ENCODE measurements around the gene CBLB. TPM values are rescaled to one million over a fixed set of nuclear protein-coding genes. Genes with fewer than 3 reads are reported as not detected.
"Not testable (repeated sequence)": the region's sequence is repeated elsewhere in the genome, so short reads cannot be mapped to it uniquely, and the experiment has no call there.

Gene CBLB
- total RNA-seq, 1 donor from 2014 or later, result 57.0 TPM

- no peak overlapping the region for H3K4me3 Mint-ChIP-seq
- H3K36me3 Mint-ChIP-seq, result peaks cover 37% of the 10 kb centered on the region
- H3K4me1 Mint-ChIP-seq (ENCODE audit: unreplicated experiment), result no peaks in the 10 kb centered on the region
- TF ChIP-seq CTCF (conservative IDR thresholded peaks at IDR 0.05), result no peak
- H3K27ac Mint-ChIP-seq, result no peak overlapping the region
- no peak for DNase-seq (ENCODE audit: extremely low spot score, unreplicated experiment)
- H3K9me3 Mint-ChIP-seq, result peaks cover 12% of the 10 kb centered on the region
- no peaks in the 10 kb centered on the region for H3K27me3 Mint-ChIP-seq
Measured at GRCh38 chr3:105730801-105731354, 137.9 kb downstream of the CBLB start.

- H3K4me3 Mint-ChIP-seq, result no peak overlapping the region
- peaks cover 34% of the 10 kb centered on the region for H3K36me3 Mint-ChIP-seq
- no peak overlapping the region for H3K27ac Mint-ChIP-seq
- DNase-seq (ENCODE audit: extremely low spot score, unreplicated experiment), result no peak
- H3K9me3 Mint-ChIP-seq, result peaks cover 12% of the 10 kb centered on the region
- no peaks in the 10 kb centered on the region for H3K4me1 Mint-ChIP-seq (ENCODE audit: unreplicated experiment)
- no peaks in the 10 kb centered on the region for H3K27me3 Mint-ChIP-seq
- TF ChIP-seq CTCF (conservative IDR thresholded peaks at IDR 0.05), result no peak
Measured at GRCh38 chr3:105729667-105730066, 139.1 kb downstream of the CBLB start.

- H3K36me3 Mint-ChIP-seq, result peaks cover 36% of the 10 kb centered on the region
- no peaks in the 10 kb centered on the region for H3K27me3 Mint-ChIP-seq
- no peaks in the 10 kb centered on the region for H3K4me1 Mint-ChIP-seq (ENCODE audit: unreplicated experiment)
- TF ChIP-seq CTCF (conservative IDR thresholded peaks at IDR 0.05), result no peak
- no peak for DNase-seq (ENCODE audit: extremely low spot score, unreplicated experiment)
- no peak overlapping the region for H3K4me3 Mint-ChIP-seq
- H3K27ac Mint-ChIP-seq, result no peak overlapping the region
- peaks cover 12% of the 10 kb centered on the region for H3K9me3 Mint-ChIP-seq
Measured at GRCh38 chr3:105728771-105729312, 140.0 kb downstream of the CBLB start.

GRCh38 chr3:105727036-105727435 is 141.8 kb downstream of the CBLB start:
- H3K27me3 Mint-ChIP-seq; H3K27ac Mint-ChIP-seq; DNase-seq (ENCODE audit: extremely low spot score, unreplicated experiment); H3K4me1 Mint-ChIP-seq (ENCODE audit: unreplicated experiment); H3K4me3 Mint-ChIP-seq: not testable (repeated sequence)
- peaks cover 12% of the 10 kb centered on the region for H3K9me3 Mint-ChIP-seq
- peaks cover 35% of the 10 kb centered on the region for H3K36me3 Mint-ChIP-seq

- TF ChIP-seq CTCF (conservative IDR thresholded peaks at IDR 0.05), result no peak
- Mint-ChIP-seq H3K27ac (no peak overlapping the region), H3K4me1 (ENCODE audit: unreplicated experiment) (no peaks in the 10 kb centered on the region)
Measured at GRCh38 chr3:105722943-105723556, 145.8 kb downstream of the CBLB start.

GRCh38 chr3:105719791-105720190 is 149.0 kb downstream of the CBLB start:
- no peak overlapping the region for H3K4me3 Mint-ChIP-seq
- peaks cover 43% of the 10 kb centered on the region for H3K36me3 Mint-ChIP-seq
- no peaks in the 10 kb centered on the region for H3K9me3 Mint-ChIP-seq
- no peaks in the 10 kb centered on the region for H3K27me3 Mint-ChIP-seq
- no peak overlapping the region for H3K27ac Mint-ChIP-seq
- no peak for DNase-seq (ENCODE audit: extremely low spot score, unreplicated experiment)
- peaks cover 7% of the 10 kb centered on the region for H3K4me1 Mint-ChIP-seq (ENCODE audit: unreplicated experiment)
- no peak for TF ChIP-seq CTCF (conservative IDR thresholded peaks at IDR 0.05)

More at GRCh38 chr3:105722943-105723556, 145.8 kb downstream of the CBLB start:
- H3K36me3 Mint-ChIP-seq, result peaks cover 46% of the 10 kb centered on the region
- DNase-seq (ENCODE audit: extremely low spot score, unreplicated experiment), result no peak
- peaks cover 9% of the 10 kb centered on the region for H3K9me3 Mint-ChIP-seq
- H3K4me3 Mint-ChIP-seq, result no peak overlapping the region
- H3K27me3 Mint-ChIP-seq, result no peaks in the 10 kb centered on the region
